IMR-90 (cell line): ENCODE results near the gene IRF2BP2. TPM values are rescaled to one million over a fixed set of nuclear protein-coding genes. Genes with fewer than 3 reads are reported as not detected.

Experiments
- ATAC-seq: fragments of 200-7000 bp; cut with Tn5 transposase; 2 replicates; pipeline ENCODE4 v1.9.1; 2020; ENCODE audit warnings: low read depth, mild to moderate bottlenecking, moderate library complexity
- BruUV-seq: library from RNA; stranded (reverse); fragments of 400-500 nt; replicated peaks from 2 replicates; lab custom pipeline; 2021; lab: Mats Ljungman, UMichigan
- CTCF ChIA-PET: fragments of 300-600 bp; formaldehyde crosslinking; extraction: SDS; loops from one replicate; lab custom pipeline; 2021; ENCODE audit warnings: antibody characterized with exemption; lab: Yijun Ruan, JAX
- POLR2A ChIA-PET: fragments of 300-600 bp; sonication (Branson Sonifier 250); formaldehyde crosslinking; loops from one replicate; lab custom pipeline; 2022; ENCODE audit warnings: antibody characterized with exemption; ENCODE audit not compliant: unreplicated experiment; lab: Charles Lee
- DNase-seq: peaks from one replicate; pipeline ENCODE4 v3.0.0; 2013
- H2AFZ ChIP-seq: replicated peaks from 2 replicates; pipeline ENCODE3; 2013; ENCODE audit warnings: low read length, mild to moderate bottlenecking; ENCODE audit not compliant: poor library complexity
- H2AK5ac ChIP-seq: 2 replicates; pipeline ENCODE4 v1.6.1; 2013; ENCODE audit warnings: low read depth, low read length, inconsistent platforms
- H2AK9ac ChIP-seq: replicated peaks from 2 replicates; pipeline ENCODE3; 2013; ENCODE audit warnings: mild to moderate bottlenecking, low read depth, low read length, moderate library complexity; ENCODE audit not compliant: poor library complexity
- H2BK120ac ChIP-seq: 2 replicates; pipeline ENCODE4 v1.6.1; 2013; ENCODE audit warnings: low read depth, low read length, inconsistent platforms
- H2BK15ac ChIP-seq: 3 replicates; pipeline ENCODE4 v1.6.1; 2013; ENCODE audit warnings: low read depth, low read length, inconsistent platforms
- H2BK20ac ChIP-seq: 2 replicates; pipeline ENCODE4 v1.6.1; 2013; ENCODE audit warnings: low read depth, mild to moderate bottlenecking, inconsistent platforms, low read length, moderate library complexity
- H2BK5ac ChIP-seq: 2 replicates; pipeline ENCODE4 v1.6.1; 2013; ENCODE audit warnings: mild to moderate bottlenecking, low read depth, low read length, inconsistent platforms; ENCODE audit not compliant: poor library complexity, severe bottlenecking
- H3K14ac ChIP-seq: replicated peaks from 2 replicates; pipeline ENCODE4 v1.6.1; 2013; ENCODE audit warnings: low read depth, low read length, inconsistent platforms
- H3K18ac ChIP-seq: 2 replicates; pipeline ENCODE4 v1.6.1; 2013; ENCODE audit warnings: low read depth, low read length, control low read depth
- H3K23ac ChIP-seq: 2 replicates; pipeline ENCODE4 v1.6.1; 2013; ENCODE audit warnings: low read depth, low read length, inconsistent platforms
- H3K27ac ChIP-seq: 2 replicates; pipeline ENCODE4 v1.5.1; 2013; ENCODE audit warnings: mild to moderate bottlenecking, control low read depth, low read length; ENCODE audit not compliant: insufficient read depth
- H3K27me3 ChIP-seq: 2 replicates; pipeline ENCODE4 v1.6.1; 2013; ENCODE audit warnings: low read length; ENCODE audit not compliant: control insufficient read depth, insufficient read depth
- H3K36me3 ChIP-seq: 2 replicates; pipeline ENCODE4 v1.6.1; 2013; ENCODE audit warnings: low read length, mixed read lengths; ENCODE audit not compliant: control insufficient read depth, insufficient read depth
- H3K4ac ChIP-seq: 2 replicates; pipeline ENCODE4 v1.6.1; 2013; ENCODE audit warnings: low read depth, low read length, inconsistent platforms
- H3K4me1 ChIP-seq: 2 replicates; pipeline ENCODE4 v1.6.1; 2013; ENCODE audit warnings: low read length, mixed read lengths; ENCODE audit not compliant: control insufficient read depth, insufficient read depth
- H3K4me2 ChIP-seq: 2 replicates; pipeline ENCODE4 v1.6.1; 2013; ENCODE audit warnings: low read depth, mild to moderate bottlenecking, control low read depth, low read length, moderate library complexity
- H3K4me3 ChIP-seq: 2 replicates; pipeline ENCODE4 v1.5.1; 2013; ENCODE audit warnings: low read depth, mild to moderate bottlenecking, control low read depth, low read length, moderate library complexity; ENCODE audit not compliant: insufficient read depth
- H3K56ac ChIP-seq: 2 replicates; pipeline ENCODE4 v1.6.1; 2013; ENCODE audit warnings: low read length, inconsistent platforms; ENCODE audit not compliant: insufficient read depth; ENCODE audit errors: extremely low read depth
- H3K79me1 ChIP-seq, 2 experiments: 2 replicates each; pipeline ENCODE4 v1.6.1; 2013; ENCODE audit warnings: low read length in 2 of 2, inconsistent platforms in 1 of 2, low read depth in 1 of 2
- H3K9ac ChIP-seq: 2 replicates; pipeline ENCODE4 v1.6.1; 2013; ENCODE audit warnings: low read depth, low read length, control low read depth
- H3K9me1 ChIP-seq: 2 replicates; pipeline ENCODE4 v1.6.1; 2013; ENCODE audit warnings: low read length, inconsistent platforms; ENCODE audit not compliant: insufficient read depth
- H3K9me3 ChIP-seq: 2 replicates; pipeline ENCODE4 v1.6.1; 2013; ENCODE audit warnings: low read length; ENCODE audit not compliant: control insufficient read depth, insufficient read depth
- H4K20me1 ChIP-seq: 2 replicates; pipeline ENCODE4 v1.6.1; 2013; ENCODE audit warnings: low read length, inconsistent platforms; ENCODE audit not compliant: insufficient read depth
- H4K5ac ChIP-seq: 2 replicates; pipeline ENCODE4 v1.6.1; 2013; ENCODE audit warnings: mild to moderate bottlenecking, low read depth, low read length, control low read depth
- H4K8ac ChIP-seq, 2 experiments: 2 replicates each; pipeline ENCODE4 v1.6.1; 2013; ENCODE audit warnings: low read depth in 2 of 2, low read length in 2 of 2, control low read depth in 1 of 2, inconsistent platforms in 1 of 2
- H4K91ac ChIP-seq: 2 replicates; pipeline ENCODE4 v1.6.1; 2013; ENCODE audit warnings: low read depth, low read length, inconsistent platforms; ENCODE audit not compliant: insufficient read depth
- CEBPB ChIP-seq: IDR thresholded peaks from 2 replicates; pipeline ENCODE4 v1.6.1; 2012; ENCODE audit warnings: low read depth, low read length, improper control_type of control experiment
- CHD1 ChIP-seq: IDR thresholded peaks from 2 replicates; pipeline ENCODE4 v1.6.1; 2012; ENCODE audit warnings: low read depth, low read length, improper control_type of control experiment
- FOS ChIP-seq: fragments of 150-350 bp; IDR thresholded peaks from 2 replicates; pipeline ENCODE4 v1.6.1; 2016; ENCODE audit warnings: low read depth, low read length
- MXI1 ChIP-seq: IDR thresholded peaks from 2 replicates; pipeline ENCODE4 v1.6.1; 2012; ENCODE audit warnings: low read depth, mild to moderate bottlenecking, low read length, moderate library complexity, borderline replicate concordance
- NFE2L2 ChIP-seq: fragments of 150-350 bp; IDR thresholded peaks from 2 replicates; pipeline ENCODE4 v1.6.1; 2016; ENCODE audit warnings: low read depth, mild to moderate bottlenecking, low read length
- POLR2A ChIP-seq: IDR thresholded peaks from 2 replicates; pipeline ENCODE4 v1.6.1; 2012; ENCODE audit warnings: mild to moderate bottlenecking, low read depth, low read length
- RAD21 ChIP-seq: IDR thresholded peaks from 2 replicates; pipeline ENCODE4 v1.6.1; 2012; ENCODE audit warnings: low read length, improper control_type of control experiment
- RCOR1 ChIP-seq: IDR thresholded peaks from 2 replicates; pipeline ENCODE4 v1.6.1; 2012; ENCODE audit warnings: mild to moderate bottlenecking, low read length, improper control_type of control experiment; ENCODE audit not compliant: insufficient replicate concordance
- RFX5 ChIP-seq: IDR thresholded peaks from 2 replicates; pipeline ENCODE4 v1.8.0; 2012; ENCODE audit warnings: low read depth, mild to moderate bottlenecking, low read length, moderate library complexity
- WGBS, 2 experiments: methylation state at CpG; one replicate each; pipeline versions ENCODE4 v1.1.5 to v1.1.7; 2013; ENCODE audit warnings: missing lambda C conversion rate in 2 of 2; ENCODE audit not compliant: insufficient read length in 1 of 2; ENCODE audit errors: extremely low coverage in 2 of 2; 5-methylcytosine and 5-hydroxymethylcytosine counted together
- dilution Hi-C: fragments of 300-500 bp; cut with HindIII; formaldehyde crosslinking; loops from one replicate; pipeline ENCODE4 v1.14.3; 2018; ENCODE audit warnings: low sequenced_read_pairs; ENCODE audit not compliant: unreplicated experiment
- in situ Hi-C: fragments of 300-500 bp; cut with MboI; formaldehyde crosslinking; loops from 3 replicates; pipeline ENCODE4 v1.14.3; 2019; ENCODE audit warnings: low sequenced_read_pairs, inconsistent platforms, mixed read lengths
- intact Hi-C: fragments of 100-400 bp; cut with micrococcal nuclease; formaldehyde crosslinking; loops from 2 replicates; pipeline ENCODE4 v1.10.0; 2022
- polyA plus RNA-seq, 3 experiments: library from polyadenylated mRNA; depleted of rRNA; stranded (reverse); fragments of >200 nt; gene quantifications; 2 replicates each; pipeline ENCODE4 v1.2.3, GENCODE V29; 2012; ENCODE audit warnings: low replicate concordance in 1 of 3
- total RNA-seq: library from RNA; depleted of rRNA; stranded (reverse); fragments of >200 nt; gene quantifications from 2 replicates; pipeline ENCODE4 v1.2.3, GENCODE V29; 2012
- TF ChIP-seq, protein P1 (sequence below): conservative IDR thresholded peaks from 2 replicates; pipeline ENCODE4 v1.5.1; 2012; ENCODE audit warnings: mild to moderate bottlenecking, low read depth, low read length, improper control_type of control experiment

Gene IRF2BP2
- total and polyA plus RNA-seq, 2 of the 4 experiments (the other 2 are of a cell fraction): 47.0 to 66.6 TPM

DNA sequence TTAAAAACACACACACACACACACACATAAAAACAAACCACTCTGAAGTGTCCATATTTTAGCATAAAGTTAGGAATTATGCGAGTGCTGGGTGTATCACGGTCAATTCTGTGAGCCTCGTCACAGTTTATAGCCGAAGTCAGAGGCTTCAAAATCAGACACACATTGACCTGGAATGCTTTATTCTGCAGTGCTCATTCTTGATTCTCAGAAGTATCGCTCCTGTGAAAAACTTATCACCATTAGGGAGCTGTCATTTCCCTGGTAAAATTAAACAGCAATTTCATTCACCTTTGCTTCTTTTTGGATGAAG is 8.7 kb upstream of the IRF2BP2 start:
- no TSS peak for BruUV-seq
- peak overlapping the region; percentile 96 for H2BK15ac ChIP-seq
- no peaks in the 10 kb centered on the region for H4K20me1 ChIP-seq
- peak overlapping the region; percentile 62 for H2AK5ac ChIP-seq
- no peak for DNase-seq
- H3K14ac ChIP-seq: peak overlapping the region; percentile 95
- peak overlapping the region; percentile 86 to 97 for H4K8ac ChIP-seq
- in situ Hi-C loops: loop anchor here (25.0 kb wide), 1 partner anchor 244 kb away; no protein-coding TSS in a partner anchor
- peak overlapping the region; percentile 99 for H3K27ac ChIP-seq
- H3K56ac ChIP-seq: peak overlapping the region; percentile 89
- CTCF ChIA-PET: interaction anchor here (0.9 kb wide), 1 partner anchor 381 kb away, joined by 3 read pairs; no protein-coding TSS in a partner anchor
- intact Hi-C loops: no loop called here
- peak overlapping the region; percentile 98 for H3K23ac ChIP-seq
- H2BK20ac ChIP-seq: peak overlapping the region; percentile 99
- H3K36me3 ChIP-seq: no peaks in the 10 kb centered on the region
- H4K5ac ChIP-seq: peak overlapping the region; percentile 100
- peak overlapping the region; percentile 9; the same call in 1 of the 2 replicates for H3K4me2 ChIP-seq
- no peak overlapping the region for H3K4me3 ChIP-seq
- dilution Hi-C loops: no loop called here
- H3K18ac ChIP-seq: peak overlapping the region; percentile 100
- peak overlapping the region; percentile 13 for H2AK9ac ChIP-seq
- TF ChIP-seq CHD1: no peak
- no peak for TF ChIP-seq MXI1
- TF ChIP-seq RCOR1: no peak
- TF ChIP-seq NFE2L2: no peak
- no peak for TF ChIP-seq RFX5
- no peak for TF ChIP-seq CEBPB
- TF ChIP-seq, protein P1, sequence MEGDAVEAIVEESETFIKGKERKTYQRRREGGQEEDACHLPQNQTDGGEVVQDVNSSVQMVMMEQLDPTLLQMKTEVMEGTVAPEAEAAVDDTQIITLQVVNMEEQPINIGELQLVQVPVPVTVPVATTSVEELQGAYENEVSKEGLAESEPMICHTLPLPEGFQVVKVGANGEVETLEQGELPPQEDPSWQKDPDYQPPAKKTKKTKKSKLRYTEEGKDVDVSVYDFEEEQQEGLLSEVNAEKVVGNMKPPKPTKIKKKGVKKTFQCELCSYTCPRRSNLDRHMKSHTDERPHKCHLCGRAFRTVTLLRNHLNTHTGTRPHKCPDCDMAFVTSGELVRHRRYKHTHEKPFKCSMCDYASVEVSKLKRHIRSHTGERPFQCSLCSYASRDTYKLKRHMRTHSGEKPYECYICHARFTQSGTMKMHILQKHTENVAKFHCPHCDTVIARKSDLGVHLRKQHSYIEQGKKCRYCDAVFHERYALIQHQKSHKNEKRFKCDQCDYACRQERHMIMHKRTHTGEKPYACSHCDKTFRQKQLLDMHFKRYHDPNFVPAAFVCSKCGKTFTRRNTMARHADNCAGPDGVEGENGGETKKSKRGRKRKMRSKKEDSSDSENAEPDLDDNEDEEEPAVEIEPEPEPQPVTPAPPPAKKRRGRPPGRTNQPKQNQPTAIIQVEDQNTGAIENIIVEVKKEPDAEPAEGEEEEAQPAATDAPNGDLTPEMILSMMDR: no peak
- no peak for TF ChIP-seq FOS
- no peak for TF ChIP-seq POLR2A
- no peak for TF ChIP-seq RAD21
- peak overlapping the region; percentile 96 for H4K91ac ChIP-seq
- H3K4ac ChIP-seq: peak overlapping the region; percentile 96
- peak; percentile 22; the same call in 1 of the 2 replicates for ATAC-seq
- no peaks in the 10 kb centered on the region for H3K9me3 ChIP-seq
- peaks cover 0 to 5% of the 10 kb centered on the region in 2 experiments; a peak in 2 of 4 replicates for H3K79me1 ChIP-seq
- no CpG with 5 or more reads among the region's 5 CpGs for WGBS, 2 experiments
- peaks cover 28% of the 10 kb centered on the region for H3K4me1 ChIP-seq
- POLR2A ChIA-PET: no interaction called here
- H2BK120ac ChIP-seq: peak overlapping the region; percentile 98
- peak overlapping the region; percentile 59 for H3K9ac ChIP-seq
- peaks cover 11% of the 10 kb centered on the region for H3K9me1 ChIP-seq
- H2BK5ac ChIP-seq: peak overlapping the region; percentile 100
- no peak overlapping the region for H2AFZ ChIP-seq
- no peaks in the 10 kb centered on the region for H3K27me3 ChIP-seq
